HCT116 (cell line): Measurements from ENCODE around the gene EEF1AKMT2.

Experiments used
- CTCF ChIP-seq, 3 experiments: fragments of 200-600 bp in 1 of 3; sonication (generic) in 1 of 3; IDR thresholded peaks in 2 of 3; conservative IDR thresholded peaks in 1 of 3; 2 replicates each; pipeline ENCODE4 v1.5.1; 2012 to 2017; ENCODE audit warnings: low read depth in 2 of 3, low read length in 2 of 3, antibody characterized with exemption in 1 of 3, borderline replicate concordance in 1 of 3, control low read depth in 1 of 3, mild to moderate bottlenecking in 1 of 3, mixed read lengths in 1 of 3, mixed run types in 1 of 3, moderate library complexity in 1 of 3; ENCODE audit not compliant: insufficient read depth in 1 of 3
- EZH2 ChIP-seq: fragments of 200-600 bp; sonication (generic); IDR thresholded peaks from 2 replicates; pipeline ENCODE4 v1.6.1; 2017; ENCODE audit warnings: antibody characterized with exemption, mixed run types
- FOSL1 ChIP-seq: IDR thresholded peaks from 2 replicates; pipeline ENCODE4 v1.6.1; 2012; ENCODE audit warnings: low read depth
- POLR2AphosphoS5 ChIP-seq: IDR thresholded peaks from 2 replicates; pipeline ENCODE4 v1.6.1; 2011; ENCODE audit warnings: mild to moderate bottlenecking, low read depth, low read length, moderate library complexity
- REST ChIP-seq: IDR thresholded peaks from 2 replicates; pipeline ENCODE4 v1.6.1; 2012; ENCODE audit warnings: low read depth
- SIN3A ChIP-seq: IDR thresholded peaks from 2 replicates; pipeline ENCODE4 v1.6.1; 2012; ENCODE audit warnings: low read depth
- SP1 ChIP-seq: IDR thresholded peaks from 2 replicates; pipeline ENCODE4 v1.6.1; 2012; ENCODE audit warnings: low read depth
- TCF7L2 ChIP-seq: IDR thresholded peaks from 2 replicates; pipeline ENCODE4 v1.7.0; 2011; ENCODE audit warnings: borderline replicate concordance, inconsistent platforms; ENCODE audit not compliant: insufficient read depth, insufficient read length; ENCODE audit errors: extremely low read depth

GRCh38 chr10:124730790-124731189 lies 60.9 kb downstream of the EEF1AKMT2 start:
- no peak for TF ChIP-seq SIN3A
- no peak for TF ChIP-seq POLR2AphosphoS5
- TF ChIP-seq EZH2, result no peak
- TF ChIP-seq SP1, result no peak
- TF ChIP-seq CTCF (IDR thresholded peaks at IDR 0.05 in 2 of 3, conservative IDR thresholded peaks at IDR 0.05 in 1 of 3; ENCODE audit: borderline replicate concordance in 1 of 3, insufficient read depth in 1 of 3, low read depth in 2 of 3, low read length in 2 of 3), result no peak
- no peak for TF ChIP-seq REST
- TF ChIP-seq FOSL1, result no peak
- TF ChIP-seq TCF7L2, result no peak
